H1 (cell line): ENCODE measurements around the gene KAZALD1. TPM values are rescaled to one million over a fixed set of nuclear protein-coding genes. Genes with fewer than 3 reads are reported as not detected.

Experiments used
- CTCF ChIA-PET: fragments of 300-600 bp; sonication (Branson Sonifier 250); formaldehyde crosslinking; loops from one replicate; lab custom pipeline; 2021; ENCODE audit not compliant: partially characterized antibody; lab: Charles Lee
- POLR2A ChIA-PET: fragments of 300-600 bp; sonication (Branson Sonifier 250); formaldehyde crosslinking; loops from one replicate; lab custom pipeline; 2021; ENCODE audit warnings: inconsistent platforms; ENCODE audit not compliant: partially characterized antibody; lab: Charles Lee
- DNase-seq, 2 experiments: peaks; one replicate each; pipeline versions ENCODE4 v3.0.0 to v3.0.0-alpha.2; 2010 to 2022; ENCODE audit warnings: low spot score in 2 of 2, low read depth in 1 of 2, mixed read lengths in 1 of 2
- FAIRE-seq: peaks from 2 replicates; lab custom pipeline; 2011; peaks lifted over from hg19 to GRCh38; lab: Jason Lieb, UNC
- H2AFZ ChIP-seq: 2 replicates; pipeline ENCODE4 v1.8.1; 2012; ENCODE audit warnings: low read length, inconsistent platforms
- H2AK5ac ChIP-seq: 2 replicates; pipeline ENCODE4 v1.6.1; 2013; ENCODE audit warnings: low read depth, low read length
- H2BK120ac ChIP-seq: replicated peaks from 2 replicates; pipeline ENCODE3; 2013; ENCODE audit warnings: low read depth, low read length, inconsistent platforms
- H2BK12ac ChIP-seq: 2 replicates; pipeline ENCODE4 v1.6.1; 2013; ENCODE audit warnings: low read depth, low read length
- H2BK15ac ChIP-seq: 2 replicates; pipeline ENCODE4 v1.6.1; 2013; ENCODE audit warnings: low read length
- H2BK20ac ChIP-seq: 2 replicates; pipeline ENCODE4 v1.6.1; 2013; ENCODE audit warnings: low read length
- H2BK5ac ChIP-seq: 2 replicates; pipeline ENCODE4 v1.6.1; 2013; ENCODE audit warnings: low read depth, low read length
- H3K14ac ChIP-seq: 2 replicates; pipeline ENCODE4 v1.6.1; 2013; ENCODE audit warnings: inconsistent platforms; ENCODE audit not compliant: insufficient read length
- H3K18ac ChIP-seq: 2 replicates; pipeline ENCODE4 v1.6.1; 2013; ENCODE audit warnings: low read length; ENCODE audit errors: extremely low read depth
- H3K23ac ChIP-seq: 2 replicates; pipeline ENCODE4 v1.6.1; 2013; ENCODE audit warnings: inconsistent platforms; ENCODE audit not compliant: insufficient read length
- H3K23me2 ChIP-seq: 2 replicates; pipeline ENCODE4 v1.6.1; 2013; ENCODE audit warnings: low read depth, low read length
- H3K27ac ChIP-seq: 2 replicates; pipeline ENCODE4 v1.6.1; 2011; ENCODE audit warnings: low read depth, low read length, inconsistent platforms
- H3K27me3 ChIP-seq, 4 experiments: replicated peaks in 1 of 4; 1 replicate in 1 of 4; 2 replicates in 3 of 4; pipeline versions ENCODE4 v1.6.1 to v1.8.1; 2011 to 2013; ENCODE audit warnings: low read length in 3 of 4, mild to moderate bottlenecking in 3 of 4, inconsistent platforms in 2 of 4, mixed read lengths in 2 of 4, moderate library complexity in 1 of 4; ENCODE audit not compliant: control insufficient read depth in 3 of 4, insufficient read depth in 3 of 4; ENCODE audit errors: extremely low read depth in 1 of 4
- H3K36me3 ChIP-seq, 4 experiments: 2 replicates each; pipeline versions ENCODE4 v1.6.1 to v1.8.1; 2011 to 2013; ENCODE audit warnings: mild to moderate bottlenecking in 4 of 4, low read length in 3 of 4, moderate library complexity in 2 of 4, control low read depth in 1 of 4, inconsistent platforms in 1 of 4; ENCODE audit not compliant: insufficient read depth in 4 of 4, control insufficient read depth in 2 of 4
- H3K4ac ChIP-seq: replicated peaks from 2 replicates; pipeline ENCODE3; 2013; ENCODE audit warnings: low read length, low read depth, mixed read lengths, inconsistent platforms; ENCODE audit not compliant: insufficient read length
- H3K4me1 ChIP-seq, 4 experiments: replicated peaks in 1 of 4; 1 replicate in 1 of 4; 2 replicates in 3 of 4; pipeline versions ENCODE4 v1.6.1 to v1.8.1; 2011 to 2013; ENCODE audit warnings: low read length in 3 of 4, inconsistent platforms in 2 of 4, mixed read lengths in 1 of 4; ENCODE audit not compliant: insufficient read depth in 4 of 4, control insufficient read depth in 3 of 4
- H3K4me2 ChIP-seq, 2 experiments: 2 replicates each; pipeline versions ENCODE4 v1.6.1 to v1.8.1; 2011 to 2013; ENCODE audit warnings: low read depth in 2 of 2, low read length in 2 of 2, control low read depth in 1 of 2, inconsistent platforms in 1 of 2, mild to moderate bottlenecking in 1 of 2; ENCODE audit not compliant: insufficient read depth in 1 of 2
- H3K4me3 ChIP-seq, 4 experiments: fragments of 200-600, 300-600 bp in 1 of 4; sonication (generic), shearing (Covaris generic), sonication (Bioruptor Twin) in 1 of 4; 2 replicates each; pipeline versions ENCODE4 v1.5.1 to v1.8.1; 2011 to 2016; ENCODE audit warnings: low read length in 4 of 4, low read depth in 3 of 4, control low read depth in 2 of 4, inconsistent platforms in 2 of 4, mild to moderate bottlenecking in 2 of 4, mixed read lengths in 1 of 4, moderate library complexity in 1 of 4; ENCODE audit not compliant: insufficient read depth in 2 of 4; ENCODE audit errors: extremely low read depth in 1 of 4
- H3K56ac ChIP-seq: replicated peaks from 2 replicates; pipeline ENCODE3; 2013; ENCODE audit warnings: low read depth, mild to moderate bottlenecking, mixed read lengths, low read length, inconsistent platforms; ENCODE audit not compliant: insufficient read length
- H3K79me1 ChIP-seq: 2 replicates; pipeline ENCODE4 v1.6.1; 2013; ENCODE audit warnings: low read depth, low read length, control low read depth
- H3K79me2 ChIP-seq, 2 experiments: 2 replicates each; pipeline versions ENCODE4 v1.6.1 to v1.8.1; 2012 to 2013; ENCODE audit warnings: low read length in 2 of 2, mild to moderate bottlenecking in 2 of 2, inconsistent platforms in 1 of 2; ENCODE audit not compliant: insufficient read depth in 2 of 2, control insufficient read depth in 1 of 2
- H3K9ac ChIP-seq, 4 experiments: replicated peaks in 1 of 4; 1 replicate in 1 of 4; 2 replicates in 3 of 4; pipeline versions ENCODE4 v1.6.1 to v1.8.1; 2011 to 2013; ENCODE audit warnings: low read depth in 3 of 4, low read length in 3 of 4, control low read depth in 2 of 4, mild to moderate bottlenecking in 2 of 4, moderate library complexity in 2 of 4, inconsistent platforms in 1 of 4; ENCODE audit errors: extremely low read depth in 1 of 4
- H3K9me3 ChIP-seq, 2 experiments: 2 replicates each; pipeline versions ENCODE4 v1.6.1 to v1.8.1; 2012 to 2013; ENCODE audit warnings: mild to moderate bottlenecking in 2 of 2, moderate library complexity in 2 of 2, control low read depth in 1 of 2, inconsistent platforms in 1 of 2, low read depth in 1 of 2, low read length in 1 of 2, mixed read lengths in 1 of 2; ENCODE audit not compliant: insufficient read depth in 2 of 2
- H4K20me1 ChIP-seq, 2 experiments: replicated peaks in 1 of 2; 2 replicates each; pipeline versions ENCODE3 to v1.8.1; 2011 to 2013; ENCODE audit warnings: inconsistent platforms in 2 of 2, low read length in 2 of 2, mild to moderate bottlenecking in 1 of 2; ENCODE audit not compliant: insufficient read depth in 2 of 2, control insufficient read depth in 1 of 2
- H4K5ac ChIP-seq: 2 replicates; pipeline ENCODE4 v1.6.1; 2013; ENCODE audit warnings: low read length, low read depth, mixed read lengths, inconsistent platforms; ENCODE audit not compliant: insufficient read length
- H4K8ac ChIP-seq: 2 replicates; pipeline ENCODE4 v1.8.0; 2013; ENCODE audit warnings: mild to moderate bottlenecking, moderate library complexity, low read length, inconsistent platforms; ENCODE audit not compliant: insufficient read depth; ENCODE audit errors: extremely low read depth
- H4K91ac ChIP-seq: replicated peaks from 2 replicates; pipeline ENCODE3; 2013; ENCODE audit warnings: low read length, mixed read lengths, inconsistent platforms; ENCODE audit not compliant: insufficient read length
- ATF2 ChIP-seq: IDR thresholded peaks from 2 replicates; pipeline ENCODE4 v1.6.1; 2012; ENCODE audit warnings: low read length, inconsistent platforms
- RBBP5 ChIP-seq: IDR thresholded peaks from 2 replicates; pipeline ENCODE4 v1.7.1; 2012; ENCODE audit warnings: low read depth, mild to moderate bottlenecking, inconsistent platforms, low read length, moderate library complexity, borderline replicate concordance
- TEAD4 ChIP-seq: IDR thresholded peaks from 2 replicates; pipeline ENCODE4 v1.6.1; 2012; ENCODE audit warnings: low read depth, low read length, inconsistent platforms, mixed read lengths
- WGBS, 2 experiments: shearing (Covaris generic) in 1 of 2; methylation state at CpG; one replicate each; pipeline versions ENCODE4 v1.1.6 to v1.1.7; 2013 to 2015; ENCODE audit warnings: low lambda C conversion rate in 2 of 2, mixed read lengths in 2 of 2, inconsistent platforms in 1 of 2, low coverage in 1 of 2, missing lambda C conversion rate in 1 of 2; ENCODE audit not compliant: insufficient replicate concordance in 2 of 2, insufficient coverage in 1 of 2, insufficient read length in 1 of 2; ENCODE audit errors: extremely low coverage in 1 of 2, missing lambda C conversion rate in 1 of 2; 5-methylcytosine and 5-hydroxymethylcytosine counted together
- polyA plus RNA-seq, 7 experiments: library from polyadenylated mRNA; depleted of rRNA in 3 of 7; stranded (reverse) in 5 of 7; unstranded in 2 of 7; fragments of >200 nt in 5 of 7; fragments of 200-250 nt in 2 of 7; gene quantifications; 1 replicate in 5 of 7; 2 replicates in 1 of 7; 4 replicates in 1 of 7; pipeline versions ENCODE4 v1.2.1 to v1.2.3, GENCODE V29; 2011 to 2013; ENCODE audit warnings: missing spikeins in 2 of 7, mixed read lengths in 2 of 7
- total RNA-seq: library from RNA; stranded (reverse); fragmentation: NEBNext Ultra II Directional; extraction: Animal tissue kit (Norgen Biotek cat#: 25700); gene quantifications from 2 replicates; pipeline ENCODE4 v1.2.1, GENCODE V29; 2021
- TF ChIP-seq, protein P1 (sequence below): IDR thresholded peaks from 2 replicates; pipeline ENCODE4 v1.6.1; 2011; ENCODE audit warnings: low read length, improper control_type of control experiment

The KAZALD1 gene
- total and polyA plus RNA-seq, 2 of the 8 experiments (the other 6 are each of a cell fraction or from before 2014, with no cell fraction given) = 0.65 to 1.9 TPM

DNA sequence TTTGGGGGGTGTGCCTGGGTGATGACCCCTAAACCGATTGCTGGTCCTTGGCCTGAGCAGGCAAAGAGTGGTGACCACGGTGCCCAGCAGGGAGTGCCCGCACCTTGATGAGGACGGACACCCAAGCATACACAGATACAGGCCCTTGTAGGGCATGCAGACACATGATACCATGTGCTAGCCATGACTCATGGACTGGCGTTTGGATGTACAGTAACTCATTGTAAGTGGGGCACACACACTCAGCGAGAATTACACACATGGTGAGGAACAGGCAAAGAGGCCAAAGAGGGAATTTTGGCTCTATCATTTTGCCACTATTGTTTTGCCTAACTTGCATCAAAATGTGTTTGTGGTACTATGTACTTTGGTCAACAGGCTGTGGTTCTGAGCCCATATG lies 24.1 kb downstream of the KAZALD1 start:
- no peaks in the 10 kb centered on the region for H3K9me3 ChIP-seq
- no peak overlapping the region for H3K27ac ChIP-seq
- no peak for FAIRE-seq
- no peaks in the 10 kb centered on the region for H3K23me2 ChIP-seq
- H3K14ac ChIP-seq = no peak overlapping the region
- no peak overlapping the region for H4K8ac ChIP-seq
- no peak overlapping the region for H3K23ac ChIP-seq
- no peak overlapping the region for H2AK5ac ChIP-seq
- no peak overlapping the region for H2BK5ac ChIP-seq
- H3K56ac ChIP-seq = no peak overlapping the region
- peaks cover 0 to 1% of the 10 kb centered on the region in 2 experiments for H4K20me1 ChIP-seq
- no peak overlapping the region for H4K5ac ChIP-seq
- no peaks in the 10 kb centered on the region for H3K4me1 ChIP-seq
- H3K79me1 ChIP-seq = no peaks in the 10 kb centered on the region
- no peak overlapping the region for H3K4me2 ChIP-seq
- no peak overlapping the region for H4K91ac ChIP-seq
- H3K9ac ChIP-seq = no peak overlapping the region
- CTCF ChIA-PET = interaction anchor here (0.6 to 59.5 kb wide), 7 partner anchors 13 to 211 kb away, joined by 3 to 2176 read pairs (median 4); partner anchors contain the start of genes KAZALD1, PDZD7 and SFXN3
- H2BK20ac ChIP-seq = no peak overlapping the region
- no peaks in the 10 kb centered on the region for H3K79me2 ChIP-seq
- no peak overlapping the region for H2BK15ac ChIP-seq
- DNase-seq = no peak
- TF ChIP-seq TEAD4 (no peak), RBBP5 (no peak), ATF2 (no peak)
- TF ChIP-seq, protein P1, sequence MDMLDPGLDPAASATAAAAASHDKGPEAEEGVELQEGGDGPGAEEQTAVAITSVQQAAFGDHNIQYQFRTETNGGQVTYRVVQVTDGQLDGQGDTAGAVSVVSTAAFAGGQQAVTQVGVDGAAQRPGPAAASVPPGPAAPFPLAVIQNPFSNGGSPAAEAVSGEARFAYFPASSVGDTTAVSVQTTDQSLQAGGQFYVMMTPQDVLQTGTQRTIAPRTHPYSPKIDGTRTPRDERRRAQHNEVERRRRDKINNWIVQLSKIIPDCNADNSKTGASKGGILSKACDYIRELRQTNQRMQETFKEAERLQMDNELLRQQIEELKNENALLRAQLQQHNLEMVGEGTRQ = no peak
- TF ChIP-seq, all 59 proteins: peak for 0
- Histone ChIP-seq H3K18ac (no peak overlapping the region), H3K4me3 (no peak overlapping the region), H2AFZ (no peak overlapping the region), H3K36me3 (no peaks in the 10 kb centered on the region), H3K4ac (no peak overlapping the region), H2BK12ac (no peak overlapping the region), H2BK120ac (no peak overlapping the region), H3K27me3 (peaks cover 0 to 19% (median 4%) of the 10 kb centered on the region in 4 experiments; a peak in 5 of 7 replicates)
- 90% methylated on average over 6 of the region's 6 CpGs; no CpG with 5 or more reads in 1 of the 2 experiments for WGBS, 2 experiments
- POLR2A ChIA-PET = no interaction called here
